ENCODE results near the gene ULK4.

DNA sequence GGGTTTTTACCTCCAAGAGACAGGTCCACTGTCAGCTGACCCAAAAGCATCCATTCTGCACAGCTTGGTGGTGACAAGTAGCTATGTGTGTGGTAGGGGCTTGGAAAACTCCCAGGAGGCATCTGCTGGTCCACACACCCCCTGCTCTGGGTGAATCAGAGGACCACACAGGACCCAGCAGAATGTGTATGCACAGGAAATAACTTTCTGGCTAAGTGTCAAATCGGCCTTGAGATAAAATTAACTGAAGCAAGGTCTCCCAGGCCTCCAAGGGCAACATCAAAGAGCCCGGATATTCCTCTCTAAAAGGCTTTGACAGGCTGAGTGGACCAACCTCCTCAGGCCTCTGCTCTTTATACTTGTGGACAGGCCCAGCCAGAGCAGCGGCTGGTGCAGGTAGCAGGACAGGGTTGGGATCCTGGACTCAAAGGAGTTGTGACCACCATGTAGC lies 696.1 kb downstream of the ULK4 start:
- TF ChIP-seq ZBTB17 (tag by site-specific recombination; IDR thresholded peaks at IDR 0.05) (no peak), MZF1 (tag by site-specific recombination; IDR thresholded peaks at IDR 0.05; ENCODE audit: borderline replicate concordance) (no peak), ZEB2 (tag by site-specific recombination; IDR thresholded peaks at IDR 0.05) (no peak)
- TF ChIP-seq, protein P1, sequence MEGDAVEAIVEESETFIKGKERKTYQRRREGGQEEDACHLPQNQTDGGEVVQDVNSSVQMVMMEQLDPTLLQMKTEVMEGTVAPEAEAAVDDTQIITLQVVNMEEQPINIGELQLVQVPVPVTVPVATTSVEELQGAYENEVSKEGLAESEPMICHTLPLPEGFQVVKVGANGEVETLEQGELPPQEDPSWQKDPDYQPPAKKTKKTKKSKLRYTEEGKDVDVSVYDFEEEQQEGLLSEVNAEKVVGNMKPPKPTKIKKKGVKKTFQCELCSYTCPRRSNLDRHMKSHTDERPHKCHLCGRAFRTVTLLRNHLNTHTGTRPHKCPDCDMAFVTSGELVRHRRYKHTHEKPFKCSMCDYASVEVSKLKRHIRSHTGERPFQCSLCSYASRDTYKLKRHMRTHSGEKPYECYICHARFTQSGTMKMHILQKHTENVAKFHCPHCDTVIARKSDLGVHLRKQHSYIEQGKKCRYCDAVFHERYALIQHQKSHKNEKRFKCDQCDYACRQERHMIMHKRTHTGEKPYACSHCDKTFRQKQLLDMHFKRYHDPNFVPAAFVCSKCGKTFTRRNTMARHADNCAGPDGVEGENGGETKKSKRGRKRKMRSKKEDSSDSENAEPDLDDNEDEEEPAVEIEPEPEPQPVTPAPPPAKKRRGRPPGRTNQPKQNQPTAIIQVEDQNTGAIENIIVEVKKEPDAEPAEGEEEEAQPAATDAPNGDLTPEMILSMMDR (tag by site-specific recombination; IDR thresholded peaks at IDR 0.05): no peak
